Measurements from ENCODE around the gene NEMP1.

The NEMP1 gene

GRCh38 chr12:57097554-57097835 is 18.9 kb upstream of the NEMP1 start:
- Mint-ChIP-seq H3K9me3 (no peaks in the 10 kb centered on the region), H3K36me3 (peaks cover 16% of the 10 kb centered on the region), H3K4me3 (no peak overlapping the region), H3K27ac (no peak overlapping the region), H3K4me1 (peaks cover 69% of the 10 kb centered on the region), H3K27me3 (no peaks in the 10 kb centered on the region)

DNA sequence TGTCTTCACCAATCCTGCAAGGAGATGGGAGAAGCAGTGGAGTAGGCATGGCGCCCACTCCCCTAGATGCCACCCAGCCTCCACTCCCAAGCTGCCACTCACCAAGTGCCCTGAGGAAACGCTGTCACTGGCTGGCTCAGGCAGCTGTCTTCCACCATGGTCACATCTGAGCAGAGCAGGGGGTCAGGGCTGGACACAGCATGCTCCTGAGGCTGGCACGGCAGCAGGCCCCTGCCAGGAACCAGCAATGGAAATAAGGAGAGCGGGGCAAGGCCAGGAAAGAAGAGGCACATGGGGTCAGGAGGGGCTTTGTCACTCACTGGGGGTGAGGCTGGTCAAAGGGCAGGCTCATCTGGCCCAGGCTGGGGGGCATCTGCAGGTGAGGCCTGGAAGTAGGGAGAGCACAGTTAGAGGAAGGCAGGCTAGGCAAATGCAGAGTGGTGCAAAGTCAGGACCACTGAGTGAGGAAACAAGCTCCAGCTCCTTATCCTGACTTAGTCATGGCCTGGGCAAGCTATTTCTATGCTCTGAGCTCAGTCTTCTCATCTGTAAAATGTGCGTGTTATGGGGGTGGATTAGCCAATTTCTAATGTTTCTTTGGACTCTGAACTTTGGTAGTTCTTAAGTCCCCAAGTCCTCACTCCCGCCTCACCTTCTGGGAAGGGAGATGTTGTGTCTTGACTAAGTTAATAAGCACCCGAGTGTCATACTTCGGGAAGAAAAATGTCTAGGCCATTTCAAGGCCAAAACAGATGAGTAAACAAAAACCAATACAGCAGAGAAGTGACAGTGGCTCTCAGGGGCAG is 18.4 kb upstream of the NEMP1 start:
- H3K4me1 Mint-ChIP-seq: peaks cover 69% of the 10 kb centered on the region

DNA sequence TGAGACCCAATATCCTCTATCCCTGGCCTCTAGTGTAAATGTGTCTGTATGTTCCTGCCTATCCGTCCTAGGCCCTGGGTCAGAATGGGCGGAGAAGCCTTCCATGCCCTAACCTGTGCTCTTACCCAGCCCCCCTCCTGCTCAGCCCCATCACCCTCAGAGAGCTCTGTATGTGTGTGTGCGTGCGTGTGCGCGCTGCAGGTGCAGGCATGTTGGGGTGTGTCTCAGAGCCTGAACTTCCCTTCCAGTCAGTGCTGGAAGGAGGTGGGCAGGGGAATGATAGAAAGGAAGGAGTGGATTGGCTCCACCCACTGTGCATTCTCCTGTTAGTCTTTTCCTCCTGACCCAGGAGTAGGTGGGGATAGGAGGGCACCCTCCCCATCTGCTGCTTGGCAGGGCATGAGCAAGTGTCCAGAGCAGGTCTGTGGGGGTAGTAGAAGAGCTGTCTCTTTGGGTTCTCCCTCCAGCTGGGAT is 17.5 kb upstream of the NEMP1 start:
- no peaks in the 10 kb centered on the region for H3K27me3 Mint-ChIP-seq
- peak overlapping the region; percentile 63 for H3K27ac Mint-ChIP-seq
- H3K4me3 Mint-ChIP-seq: no peak overlapping the region
- H3K9me3 Mint-ChIP-seq: no peaks in the 10 kb centered on the region
- peaks cover 72% of the 10 kb centered on the region for H3K4me1 Mint-ChIP-seq
- peaks cover 17% of the 10 kb centered on the region for H3K36me3 Mint-ChIP-seq

More for the DNA sequence above, 18.4 kb upstream of the NEMP1 start:
- Mint-ChIP-seq H3K36me3 (peaks cover 17% of the 10 kb centered on the region), H3K4me3 (no peak overlapping the region), H3K27me3 (no peaks in the 10 kb centered on the region), H3K9me3 (no peaks in the 10 kb centered on the region), H3K27ac (peak overlapping the region; percentile 30)

GRCh38 chr12:57095440-57095839 is 16.8 kb upstream of the NEMP1 start:
- H3K36me3 Mint-ChIP-seq: peaks cover 20% of the 10 kb centered on the region

GRCh38 chr12:57094208-57095160 is 15.9 kb upstream of the NEMP1 start:
- Mint-ChIP-seq H3K4me3 (peak overlapping the region; percentile 13), H3K27ac (peak overlapping the region; percentile 77), H3K27me3 (no peaks in the 10 kb centered on the region), H3K4me1 (peaks cover 73% of the 10 kb centered on the region), H3K9me3 (no peaks in the 10 kb centered on the region), H3K36me3 (peaks cover 17% of the 10 kb centered on the region)

More at GRCh38 chr12:57095440-57095839, 16.8 kb upstream of the NEMP1 start:
- Mint-ChIP-seq H3K4me3 (no peak overlapping the region), H3K9me3 (no peaks in the 10 kb centered on the region), H3K27ac (peak overlapping the region; percentile 77), H3K4me1 (peaks cover 73% of the 10 kb centered on the region), H3K27me3 (no peaks in the 10 kb centered on the region)

GRCh38 chr12:57093415-57094207 is 15.0 kb upstream of the NEMP1 start:
- Mint-ChIP-seq H3K9me3 (no peaks in the 10 kb centered on the region), H3K36me3 (peaks cover 15% of the 10 kb centered on the region), H3K4me3 (peak overlapping the region; percentile 67), H3K27me3 (no peaks in the 10 kb centered on the region), H3K27ac (peak overlapping the region; percentile 70), H3K4me1 (peaks cover 71% of the 10 kb centered on the region)

DNA sequence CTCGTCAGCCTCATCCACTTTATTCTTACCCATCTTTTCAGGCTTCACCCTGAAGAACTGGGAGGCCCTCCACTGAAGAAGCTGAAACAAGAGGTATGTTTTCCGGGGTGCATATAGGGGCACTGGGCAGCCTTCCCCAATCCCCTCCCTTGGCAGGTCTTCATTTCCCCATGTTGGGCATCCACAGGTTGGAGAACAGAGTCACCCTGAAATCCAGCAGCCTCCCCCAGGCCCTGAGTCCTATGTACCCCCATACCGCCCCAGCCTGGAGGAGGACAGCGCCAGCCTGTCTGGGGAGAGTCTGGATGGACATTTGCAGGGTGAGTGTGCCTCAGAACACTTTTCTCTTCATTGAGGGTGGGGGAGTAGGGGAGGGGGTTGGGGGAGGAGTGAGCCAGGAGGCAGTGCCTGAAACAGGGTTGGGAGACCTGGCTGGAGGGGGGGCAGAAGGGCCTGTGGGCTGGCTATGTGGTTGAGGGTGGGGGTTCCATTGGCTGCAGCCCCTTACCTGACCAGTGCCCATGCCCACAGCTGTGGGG is 14.4 kb upstream of the NEMP1 start:
- Mint-ChIP-seq H3K27me3 (no peaks in the 10 kb centered on the region), H3K36me3 (peaks cover 13% of the 10 kb centered on the region), H3K4me1 (peaks cover 75% of the 10 kb centered on the region), H3K27ac (peak overlapping the region; percentile 52), H3K4me3 (peak overlapping the region; percentile 40), H3K9me3 (no peaks in the 10 kb centered on the region)

DNA sequence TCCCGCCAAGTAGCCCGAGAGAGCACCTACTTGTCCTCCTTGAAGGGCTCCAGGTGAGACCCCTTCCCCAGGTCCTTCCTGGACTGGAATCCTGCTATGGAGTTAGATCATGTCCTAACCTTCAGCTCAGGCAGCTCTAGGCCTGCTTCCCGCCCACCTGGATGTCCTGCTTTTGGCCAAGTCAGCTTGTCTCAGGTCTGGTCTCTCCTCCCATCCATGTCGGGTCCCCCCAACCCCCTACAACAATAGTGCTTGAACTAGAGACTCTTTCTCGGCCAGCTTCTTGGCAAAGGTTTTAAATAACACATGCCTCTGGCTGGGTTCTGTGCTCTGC is 13.9 kb upstream of the NEMP1 start:
- Mint-ChIP-seq H3K27me3 (no peaks in the 10 kb centered on the region), H3K27ac (peak overlapping the region; percentile 52), H3K9me3 (no peaks in the 10 kb centered on the region), H3K4me1 (peaks cover 76% of the 10 kb centered on the region), H3K4me3 (peak overlapping the region; percentile 40), H3K36me3 (peaks cover 13% of the 10 kb centered on the region)

GRCh38 chr12:57091638-57092528 is 13.3 kb upstream of the NEMP1 start:
- Mint-ChIP-seq H3K36me3 (peaks cover 13% of the 10 kb centered on the region), H3K27me3 (no peaks in the 10 kb centered on the region), H3K4me3 (peak overlapping the region; percentile 63), H3K9me3 (no peaks in the 10 kb centered on the region), H3K27ac (peak overlapping the region; percentile 74), H3K4me1 (peaks cover 71% of the 10 kb centered on the region)

- Mint-ChIP-seq H3K4me3 (peak overlapping the region; percentile 93), H3K4me1 (peaks cover 72% of the 10 kb centered on the region), H3K36me3 (peaks cover 8% of the 10 kb centered on the region)
Measured at GRCh38 chr12:57090924-57091637, 12.5 kb upstream of the NEMP1 start.

DNA sequence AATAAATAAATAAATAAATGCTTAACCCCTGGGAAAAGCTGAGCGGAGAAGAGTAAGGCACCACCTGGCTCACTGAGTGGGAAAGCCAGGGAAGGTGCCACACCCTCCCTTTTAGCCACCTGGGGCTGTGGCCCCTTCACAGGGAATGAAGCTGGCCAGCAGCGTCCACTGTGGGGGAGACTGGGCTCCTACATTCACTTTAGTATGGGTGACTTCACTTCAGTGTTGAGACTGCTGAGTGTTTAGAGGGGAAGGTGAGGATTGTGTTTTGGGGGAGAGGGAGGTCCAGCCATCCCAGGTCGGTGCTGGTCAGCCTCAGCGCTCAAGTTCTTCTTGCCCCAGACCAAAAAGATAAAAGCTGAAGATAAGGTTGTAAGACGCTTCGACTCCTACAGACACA is 11.9 kb upstream of the NEMP1 start:
- Mint-ChIP-seq H3K27ac (peak overlapping the region; percentile 35), H3K36me3 (peaks cover 7% of the 10 kb centered on the region), H3K4me1 (peaks cover 74% of the 10 kb centered on the region), H3K27me3 (no peaks in the 10 kb centered on the region), H3K9me3 (no peaks in the 10 kb centered on the region), H3K4me3 (peak overlapping the region; percentile 93)

More at GRCh38 chr12:57090924-57091637, 12.5 kb upstream of the NEMP1 start:
- no peaks in the 10 kb centered on the region for H3K9me3 Mint-ChIP-seq
- H3K27me3 Mint-ChIP-seq: no peaks in the 10 kb centered on the region
- no peak overlapping the region for H3K27ac Mint-ChIP-seq

DNA sequence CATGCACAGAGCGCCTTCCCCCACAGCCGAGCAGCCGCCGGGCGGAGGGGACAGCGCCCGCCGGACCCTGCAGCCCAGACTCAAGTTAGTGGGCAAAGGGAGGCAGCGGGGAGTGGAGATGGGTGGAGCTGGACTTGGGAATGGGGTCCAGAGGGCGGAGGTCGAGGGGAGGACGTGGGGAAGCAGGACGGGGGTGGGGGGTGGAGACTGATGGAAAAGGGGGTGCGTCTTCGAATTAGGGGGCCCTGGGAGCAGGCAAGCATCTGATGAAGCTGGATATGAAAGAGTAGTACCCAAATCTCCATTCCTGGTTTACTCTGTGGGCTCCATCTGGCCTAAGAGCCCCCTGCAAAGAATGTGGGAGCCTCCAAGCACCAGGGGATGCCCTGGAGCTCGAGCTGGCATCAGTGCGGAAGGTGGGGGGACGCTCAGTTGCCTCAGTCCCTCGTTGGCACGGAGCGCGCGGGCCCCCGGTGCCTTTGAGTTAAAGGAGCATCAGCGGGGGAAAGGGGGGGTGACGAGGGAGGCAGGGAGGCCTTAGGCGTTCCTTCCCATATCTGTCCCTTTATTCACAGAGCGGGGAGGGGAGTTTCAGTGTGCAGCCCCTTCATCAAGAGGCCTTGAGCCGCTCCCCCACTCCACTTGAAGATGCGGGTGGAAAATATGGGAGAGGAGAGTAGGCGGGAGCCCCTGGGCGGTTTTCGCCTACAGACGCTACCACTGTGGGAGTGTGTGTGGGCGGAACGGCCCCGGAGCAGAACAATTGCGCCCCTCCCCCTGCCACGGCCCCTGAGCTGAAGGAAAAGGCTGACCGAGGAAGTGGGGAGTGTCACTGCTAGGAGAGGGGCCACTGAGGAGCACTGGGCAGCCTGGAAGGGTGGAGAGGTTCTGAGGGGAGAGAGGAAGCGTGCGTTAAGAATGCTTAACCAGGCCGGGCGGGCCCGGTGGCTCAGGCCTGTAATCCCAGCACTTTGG is 11.0 kb upstream of the NEMP1 start:
- H3K27ac Mint-ChIP-seq: peak overlapping the region; percentile 94
- no peaks in the 10 kb centered on the region for H3K9me3 Mint-ChIP-seq
- peaks cover 75% of the 10 kb centered on the region for H3K4me1 Mint-ChIP-seq
- H3K27me3 Mint-ChIP-seq: no peaks in the 10 kb centered on the region
- H3K36me3 Mint-ChIP-seq: peaks cover 7% of the 10 kb centered on the region
- peak overlapping the region; percentile 93 for H3K4me3 Mint-ChIP-seq

Measured in activated naive CD4-positive, alpha-beta T cell treated with anti-CD3 and anti-CD28 coated beads, Interleukin-2, amount 50 U/mL, for 24 hours (primary cell).